AG04450 (cell line): ENCODE measurements around the gene NRBF2. TPM values are rescaled to one million over a fixed set of nuclear protein-coding genes. Genes with fewer than 3 reads are reported as not detected.

Experiments
- CTCF ChIA-PET: fragments of 300-600, 350-600 bp; formaldehyde crosslinking; extraction: SDS; loops from one replicate; lab custom pipeline; 2022; ENCODE audit warnings: antibody characterized with exemption, inconsistent platforms; lab: Charles Lee
- POLR2A ChIA-PET: fragments of 350-600 bp; formaldehyde crosslinking; extraction: SDS; loops from one replicate; lab custom pipeline; 2021; ENCODE audit warnings: antibody characterized with exemption, inconsistent platforms; lab: Yijun Ruan, JAX
- DNase-seq: peaks from one replicate; pipeline ENCODE4 v3.0.0-alpha.2; 2011; ENCODE audit warnings: low read depth, low spot score
- H3K27ac ChIP-seq: one replicate; pipeline ENCODE4 v1.5.1; 2012; ENCODE audit warnings: low read depth, low read length, control low read depth
- H3K27me3 ChIP-seq: one replicate; pipeline ENCODE4 v1.6.0; 2012; ENCODE audit warnings: low read length; ENCODE audit not compliant: control insufficient read depth, insufficient read depth
- H3K4me3 ChIP-seq: 2 replicates; pipeline ENCODE4 v1.5.1; 2011; ENCODE audit warnings: mild to moderate bottlenecking, low read depth, low read length, control low read depth
- H3K9me3 ChIP-seq: 2 replicates; pipeline ENCODE4 v1.5.1; 2012; ENCODE audit warnings: low read length; ENCODE audit not compliant: control insufficient read depth, insufficient read depth
- polyA plus RNA-seq: library from polyadenylated mRNA; depleted of rRNA; stranded (reverse); fragments of >200 nt; gene quantifications from 2 replicates; pipeline ENCODE4 v1.2.3, GENCODE V29; 2011
- TF ChIP-seq, protein P1 (sequence below): IDR thresholded peaks from 2 replicates; pipeline ENCODE4 v1.5.1; 2011; ENCODE audit warnings: low read depth, low read length, control low read depth, inconsistent platforms

NRBF2 gene
- polyA plus RNA-seq, 1 experiment: 34.5 TPM

DNA sequence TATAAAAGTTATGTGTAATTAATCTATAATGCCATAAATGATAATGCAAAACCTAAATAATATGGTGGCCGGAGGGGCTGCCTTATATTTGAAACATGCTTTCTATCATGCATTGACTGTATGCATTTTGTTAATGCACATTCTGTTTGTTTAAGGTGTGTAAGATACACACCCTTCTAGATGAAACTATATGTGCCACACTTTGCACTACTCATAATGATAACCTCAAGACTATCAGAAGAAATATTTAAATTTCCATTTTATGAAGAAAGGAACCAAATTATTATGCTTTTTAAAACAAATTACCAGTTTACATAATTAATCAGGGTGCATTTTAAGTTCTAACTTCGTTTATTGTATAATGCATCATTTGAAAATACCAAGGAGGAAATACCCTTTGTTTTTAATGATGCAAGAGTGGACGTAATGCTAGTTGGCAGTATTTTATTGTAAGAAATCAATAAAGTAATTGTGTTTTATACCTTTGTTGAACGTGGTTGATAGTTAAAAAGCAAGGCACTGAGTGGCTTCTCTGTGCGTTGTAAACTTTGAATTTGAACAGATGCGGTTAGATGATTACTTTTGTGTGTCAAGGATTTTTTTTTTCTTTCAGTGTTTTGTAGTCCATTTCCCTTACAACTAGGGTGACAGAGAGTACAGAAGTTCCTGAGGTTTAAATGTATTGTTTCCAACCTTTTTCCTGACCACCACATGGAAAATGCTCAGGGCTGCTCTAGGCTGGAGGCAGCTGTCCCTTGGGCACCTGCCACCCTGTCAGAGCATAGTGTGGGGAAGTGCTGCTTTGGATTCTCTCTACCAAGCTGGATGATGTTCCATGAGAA, 21.6 kb downstream of the NRBF2 start:
- no peak overlapping the region for H3K27ac ChIP-seq
- DNase-seq: no peak
- POLR2A ChIA-PET: no interaction called here
- CTCF ChIA-PET: interaction anchor here (1.2 to 3.9 kb wide), 3 partner anchors 12 to 890 kb away, joined by 5 to 30 read pairs (median 8); no protein-coding TSS in a partner anchor
- TF ChIP-seq, protein P1, sequence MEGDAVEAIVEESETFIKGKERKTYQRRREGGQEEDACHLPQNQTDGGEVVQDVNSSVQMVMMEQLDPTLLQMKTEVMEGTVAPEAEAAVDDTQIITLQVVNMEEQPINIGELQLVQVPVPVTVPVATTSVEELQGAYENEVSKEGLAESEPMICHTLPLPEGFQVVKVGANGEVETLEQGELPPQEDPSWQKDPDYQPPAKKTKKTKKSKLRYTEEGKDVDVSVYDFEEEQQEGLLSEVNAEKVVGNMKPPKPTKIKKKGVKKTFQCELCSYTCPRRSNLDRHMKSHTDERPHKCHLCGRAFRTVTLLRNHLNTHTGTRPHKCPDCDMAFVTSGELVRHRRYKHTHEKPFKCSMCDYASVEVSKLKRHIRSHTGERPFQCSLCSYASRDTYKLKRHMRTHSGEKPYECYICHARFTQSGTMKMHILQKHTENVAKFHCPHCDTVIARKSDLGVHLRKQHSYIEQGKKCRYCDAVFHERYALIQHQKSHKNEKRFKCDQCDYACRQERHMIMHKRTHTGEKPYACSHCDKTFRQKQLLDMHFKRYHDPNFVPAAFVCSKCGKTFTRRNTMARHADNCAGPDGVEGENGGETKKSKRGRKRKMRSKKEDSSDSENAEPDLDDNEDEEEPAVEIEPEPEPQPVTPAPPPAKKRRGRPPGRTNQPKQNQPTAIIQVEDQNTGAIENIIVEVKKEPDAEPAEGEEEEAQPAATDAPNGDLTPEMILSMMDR: no peak
- H3K4me3 ChIP-seq: no peak overlapping the region
- H3K9me3 ChIP-seq: no peaks in the 10 kb centered on the region
- H3K27me3 ChIP-seq: no peaks in the 10 kb centered on the region

- H3K9me3 ChIP-seq: no peaks in the 10 kb centered on the region
- no peak overlapping the region for H3K27ac ChIP-seq
- TF ChIP-seq, protein P1: no peak
- DNase-seq: no peak
- no peak overlapping the region for H3K4me3 ChIP-seq
- no peaks in the 10 kb centered on the region for H3K27me3 ChIP-seq
- CTCF ChIA-PET: interaction anchor here (2.4 to 4.1 kb wide), 4 partner anchors 11 to 891 kb away, joined by 8 to 52 read pairs (median 22); no protein-coding TSS in a partner anchor
- POLR2A ChIA-PET: no interaction called here
These were observed 22.4 kb downstream of the NRBF2 start for GRCh38 chr10:63155388-63156020.

GRCh38 chr10:63156236-63156635, 23.1 kb downstream of the NRBF2 start:
- CTCF ChIA-PET: interaction anchor here (0.7 to 4.1 kb wide), 15 partner anchors 10 to 907 kb away, joined by 3 to 52 read pairs (median 13); no protein-coding TSS in a partner anchor
- Histone ChIP-seq H3K27ac (no peak overlapping the region), H3K9me3 (no peaks in the 10 kb centered on the region), H3K4me3 (no peak overlapping the region), H3K27me3 (no peaks in the 10 kb centered on the region)
- POLR2A ChIA-PET: interaction anchor here (0.6 kb wide), 1 partner anchor 533 kb away, joined by 14 read pairs; no protein-coding TSS in a partner anchor
- TF ChIP-seq, protein P1: no peak
- DNase-seq: no peak

DNA sequence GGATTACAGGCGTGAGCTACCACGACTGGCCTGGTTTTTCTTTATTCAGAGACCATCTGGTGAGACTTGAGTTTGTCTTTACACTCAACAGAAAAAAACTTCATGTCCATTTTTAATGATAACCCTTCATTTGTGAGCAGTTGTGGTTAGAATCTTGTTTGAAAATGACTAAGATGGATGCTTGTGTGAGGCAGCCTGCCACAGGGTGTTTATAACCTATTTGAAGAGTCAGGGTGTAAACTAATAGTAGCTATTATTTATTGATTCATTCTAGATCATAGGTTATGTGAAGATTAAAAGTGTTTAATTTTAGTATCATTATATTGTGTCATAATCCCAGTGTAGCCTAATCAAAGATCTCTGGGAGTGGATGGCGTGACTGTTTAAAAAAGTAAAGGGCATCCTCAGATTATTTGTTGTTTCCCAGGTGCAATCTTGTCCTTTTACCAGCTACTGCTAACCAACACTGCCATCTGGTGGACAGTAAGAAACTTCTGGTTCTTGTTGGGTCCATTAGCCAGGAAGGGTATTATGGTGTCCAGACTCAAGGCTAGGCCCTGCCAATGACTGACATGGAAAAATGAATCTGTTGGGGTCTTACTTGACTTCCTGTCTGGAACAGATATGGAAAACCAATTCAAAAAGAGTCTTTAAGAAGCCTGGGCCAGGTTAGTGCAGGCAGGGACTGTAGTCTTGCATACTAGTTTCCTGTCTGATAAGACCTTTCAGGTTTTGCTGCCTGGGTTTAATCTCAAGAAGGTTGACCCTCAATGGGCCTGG, 24.9 kb downstream of the NRBF2 start:
- Histone ChIP-seq H3K27ac (no peak overlapping the region), H3K4me3 (no peak overlapping the region), H3K27me3 (no peaks in the 10 kb centered on the region), H3K9me3 (no peaks in the 10 kb centered on the region)
- POLR2A ChIA-PET: interaction anchor here (0.6 to 1.4 kb wide), 2 partner anchors 25 to 478 kb away, joined by 3 to 5 read pairs; partner anchors contain the start of gene NRBF2
- TF ChIP-seq, protein P1: peak; percentile 79
- CTCF ChIA-PET: interaction anchor here (0.5 to 4.1 kb wide), 66 partner anchors 8 to 913 kb away, joined by 3 to 52 read pairs (median 4); partner anchors contain the start of gene EGR2
- peak; percentile 86 for DNase-seq
